GM12891 (cell line): ENCODE results near the gene FASTKD1.

ENCODE experiments used
- DNase-seq: peaks from one replicate; pipeline ENCODE4 v3.0.0; 2011; ENCODE audit warnings: low spot score; ENCODE audit not compliant: insufficient read length
- FAIRE-seq: peaks from 2 replicates; lab custom pipeline; 2011; peaks lifted over from hg19 to GRCh38; lab: Jason Lieb, UNC
- PAX5 ChIP-seq: IDR thresholded peaks from 2 replicates; pipeline ENCODE4 v1.6.1; 2011; ENCODE audit warnings: low read length, moderate library complexity, mild to moderate bottlenecking; ENCODE audit not compliant: insufficient read depth, severe bottlenecking
- POLR2A ChIP-seq: IDR thresholded peaks from 2 replicates; pipeline ENCODE4 v1.6.1; 2011; ENCODE audit warnings: low read depth, low read length, control low read depth
- POLR2AphosphoS5 ChIP-seq: IDR thresholded peaks from 2 replicates; pipeline ENCODE4 v1.6.1; 2011; ENCODE audit warnings: low read depth, low read length, control low read depth
- POU2F2 ChIP-seq: IDR thresholded peaks from 2 replicates; pipeline ENCODE4 v1.6.1; 2011; ENCODE audit warnings: low read depth, mild to moderate bottlenecking, control low read depth, low read length, moderate library complexity
- SPI1 ChIP-seq: IDR thresholded peaks from 2 replicates; pipeline ENCODE4 v1.6.1; 2011; ENCODE audit warnings: low read depth, low read length, control low read depth
- TAF1 ChIP-seq: IDR thresholded peaks from 2 replicates; pipeline ENCODE4 v1.6.1; 2011; ENCODE audit warnings: low read depth, low read length, control low read depth

The FASTKD1 gene

GRCh38 chr2:169486487-169486886, 87.2 kb downstream of the FASTKD1 start:
- TF ChIP-seq PAX5 (no peak), POLR2AphosphoS5 (no peak), POU2F2 (no peak), POLR2A (no peak), TAF1 (no peak), SPI1 (no peak)
- DNase-seq (no peak), FAIRE-seq (no peak)

- no peak for FAIRE-seq
Measured at GRCh38 chr2:169485650-169486138, 88.0 kb downstream of the FASTKD1 start.

GRCh38 chr2:169480079-169480465, 93.6 kb downstream of the FASTKD1 start:
- no peak for FAIRE-seq

More at GRCh38 chr2:169485650-169486138, 88.0 kb downstream of the FASTKD1 start:
- no peak for DNase-seq
- TF ChIP-seq POU2F2 (no peak), TAF1 (no peak), PAX5 (no peak), POLR2A (no peak), POLR2AphosphoS5 (no peak)

More at GRCh38 chr2:169480079-169480465, 93.6 kb downstream of the FASTKD1 start:
- TF ChIP-seq PAX5 (no peak), SPI1 (no peak), POLR2AphosphoS5 (no peak), POLR2A (no peak), TAF1 (no peak), POU2F2 (no peak)
- no peak for DNase-seq
